ENCODE data around the gene RSPH1. TPM values are rescaled to one million over a fixed set of nuclear protein-coding genes. Genes with fewer than 3 reads are reported as not detected.

The RSPH1 gene
- total RNA-seq, 1 donor from 2014 or later, result not detected

DNA sequence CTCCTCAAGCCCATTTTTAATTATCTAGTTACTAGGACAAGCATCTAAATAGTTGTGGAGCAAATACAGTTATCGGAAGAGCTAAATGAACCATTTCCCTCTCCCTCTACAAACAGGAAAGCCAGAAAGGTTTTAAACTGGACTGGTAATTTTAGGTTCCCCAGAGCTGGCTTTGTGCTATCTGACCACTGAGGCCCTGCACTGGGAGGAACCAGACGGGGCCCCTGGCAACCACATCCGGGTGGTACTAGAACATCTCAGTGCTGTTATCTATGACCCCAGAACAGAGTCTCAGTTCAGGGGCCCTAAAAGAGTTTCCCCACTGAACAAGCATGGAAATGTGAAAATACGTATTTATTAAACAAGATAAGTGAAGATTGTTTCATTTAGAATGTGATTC is 7.7 kb upstream of the RSPH1 start:
- Histone ChIP-seq H3K36me3 (no peaks in the 10 kb centered on the region), H3K4me1 (no peaks in the 10 kb centered on the region), H3K4me3 (no peak overlapping the region), H3K27ac (no peak overlapping the region), H3K9me3 (no peaks in the 10 kb centered on the region), H3K27me3 (no peaks in the 10 kb centered on the region)
- TF ChIP-seq CTCF (IDR thresholded peaks at IDR 0.05), result no peak
- intact Hi-C loops (cut with DNase I), result no loop called here
- no peak for DNase-seq (ENCODE audit: low spot score in 2 of 2)

- Histone ChIP-seq H3K4me3 (no peak overlapping the region), H3K9me3 (no peaks in the 10 kb centered on the region), H3K4me1 (no peaks in the 10 kb centered on the region), H3K27ac (no peak overlapping the region), H3K27me3 (no peaks in the 10 kb centered on the region), H3K36me3 (no peaks in the 10 kb centered on the region)
- DNase-seq (ENCODE audit: low spot score in 2 of 2), result no peak
- intact Hi-C loops (cut with DNase I), result no loop called here
- TF ChIP-seq CTCF (IDR thresholded peaks at IDR 0.05), result no peak
These were observed 4.7 kb upstream of the RSPH1 start for GRCh38 chr21:42500736-42501135.

DNA sequence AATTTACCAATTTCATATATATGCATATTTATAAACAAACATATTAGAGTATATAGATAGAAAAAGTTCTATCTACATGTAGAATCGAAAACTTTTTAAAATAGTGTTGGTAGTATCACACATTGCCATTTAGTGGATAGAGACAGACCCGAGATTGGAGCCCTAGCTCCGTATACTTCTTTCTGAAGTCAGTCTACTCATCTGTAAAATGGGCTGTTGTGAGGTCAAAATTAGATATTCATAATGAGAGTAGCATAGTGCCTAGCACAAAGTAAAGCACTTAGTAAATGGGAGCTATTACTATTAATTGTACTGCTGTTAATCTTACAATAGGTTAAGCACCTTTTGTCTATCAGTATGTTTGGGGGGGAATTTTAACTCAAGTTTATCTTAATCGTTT is 4.2 kb upstream of the RSPH1 start:
- Histone ChIP-seq H3K4me1 (no peaks in the 10 kb centered on the region), H3K4me3 (no peak overlapping the region), H3K27ac (no peak overlapping the region), H3K36me3 (no peaks in the 10 kb centered on the region), H3K27me3 (no peaks in the 10 kb centered on the region), H3K9me3 (no peaks in the 10 kb centered on the region)
- DNase-seq (ENCODE audit: low spot score in 2 of 2), result no peak
- TF ChIP-seq CTCF (IDR thresholded peaks at IDR 0.05), result no peak
- intact Hi-C loops (cut with DNase I), result no loop called here

DNA sequence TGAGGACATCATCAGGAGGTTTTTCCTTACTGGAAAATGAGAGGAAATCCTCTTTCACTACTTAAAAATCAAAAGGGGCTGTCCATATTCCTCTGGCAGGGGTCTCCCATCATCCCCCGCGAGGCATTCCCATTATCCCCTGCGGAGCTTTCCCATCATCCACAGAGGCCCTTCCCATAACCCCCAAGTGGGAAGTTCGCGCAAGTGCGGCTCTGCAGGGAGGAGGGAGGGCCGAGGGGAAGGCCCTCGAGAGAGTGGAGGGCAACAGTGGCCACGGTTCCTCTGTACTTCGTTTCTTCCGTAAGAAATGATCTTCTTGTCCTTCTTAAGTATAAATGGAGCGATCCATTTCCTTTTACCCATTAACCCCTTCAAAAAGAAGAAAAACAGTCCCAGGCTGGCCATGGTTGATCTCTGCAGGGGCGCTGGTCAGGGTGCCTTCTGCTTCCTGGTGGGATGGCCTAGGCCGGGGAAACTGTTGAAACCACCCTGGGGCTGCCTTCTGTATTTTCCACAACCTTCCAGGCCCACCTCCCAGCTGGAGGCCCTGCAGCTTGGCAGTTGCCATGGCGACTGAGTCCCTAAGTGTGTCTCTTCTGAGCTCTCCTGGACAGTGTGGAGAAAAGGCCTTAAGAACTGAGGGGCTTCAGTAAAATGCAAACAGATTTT is 3.6 kb upstream of the RSPH1 start:
- intact Hi-C loops (cut with DNase I), result loop anchor here (5.0 to 10.0 kb wide), 4 partner anchors 385 to 1335 kb away; partner anchors contain the start of genes BACE2, MX1 and PKNOX1
- no peaks in the 10 kb centered on the region for H3K36me3 ChIP-seq
- H3K27ac ChIP-seq, result no peak overlapping the region
- TF ChIP-seq CTCF (IDR thresholded peaks at IDR 0.05), result no peak
- no peaks in the 10 kb centered on the region for H3K9me3 ChIP-seq
- H3K27me3 ChIP-seq, result no peaks in the 10 kb centered on the region
- DNase-seq (ENCODE audit: low spot score in 2 of 2), result no peak
- no peak overlapping the region for H3K4me3 ChIP-seq
- H3K4me1 ChIP-seq, result no peaks in the 10 kb centered on the region

DNA sequence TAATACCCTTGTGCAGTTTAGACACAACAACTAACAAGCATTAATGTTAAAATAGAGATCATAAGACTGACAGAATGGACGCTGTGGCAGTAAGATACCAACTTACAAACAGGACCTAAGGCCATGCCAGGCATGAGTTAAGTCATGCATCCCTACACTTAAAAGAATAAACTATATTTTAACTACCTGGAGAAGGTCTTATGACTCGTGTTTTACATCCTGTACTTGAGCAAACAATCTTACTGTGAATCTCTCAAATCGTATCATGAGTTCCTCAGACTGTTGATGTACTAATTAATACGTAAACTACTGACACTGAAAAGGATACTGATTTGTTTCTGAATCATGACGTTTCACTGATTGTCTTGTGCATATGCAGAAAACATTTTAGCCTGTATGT is 2.0 kb upstream of the RSPH1 start:
- Histone ChIP-seq H3K4me3 (no peak overlapping the region), H3K36me3 (no peaks in the 10 kb centered on the region), H3K4me1 (no peaks in the 10 kb centered on the region), H3K9me3 (no peaks in the 10 kb centered on the region), H3K27ac (no peak overlapping the region), H3K27me3 (no peaks in the 10 kb centered on the region)
- no peak for DNase-seq (ENCODE audit: low spot score in 2 of 2)
- TF ChIP-seq CTCF (IDR thresholded peaks at IDR 0.05), result no peak
- intact Hi-C loops (cut with DNase I), result loop anchor here (5.0 to 10.0 kb wide), 4 partner anchors 387 to 1333 kb away; partner anchors contain the start of genes BACE2, MX1 and PKNOX1
